ELR (cell line): ENCODE results near the gene XDH.

Source experiments
- DNase-seq: peaks from one replicate; pipeline ENCODE4 v3.0.0-alpha.2; 2015; ENCODE audit warnings: low read depth

Gene XDH

DNA sequence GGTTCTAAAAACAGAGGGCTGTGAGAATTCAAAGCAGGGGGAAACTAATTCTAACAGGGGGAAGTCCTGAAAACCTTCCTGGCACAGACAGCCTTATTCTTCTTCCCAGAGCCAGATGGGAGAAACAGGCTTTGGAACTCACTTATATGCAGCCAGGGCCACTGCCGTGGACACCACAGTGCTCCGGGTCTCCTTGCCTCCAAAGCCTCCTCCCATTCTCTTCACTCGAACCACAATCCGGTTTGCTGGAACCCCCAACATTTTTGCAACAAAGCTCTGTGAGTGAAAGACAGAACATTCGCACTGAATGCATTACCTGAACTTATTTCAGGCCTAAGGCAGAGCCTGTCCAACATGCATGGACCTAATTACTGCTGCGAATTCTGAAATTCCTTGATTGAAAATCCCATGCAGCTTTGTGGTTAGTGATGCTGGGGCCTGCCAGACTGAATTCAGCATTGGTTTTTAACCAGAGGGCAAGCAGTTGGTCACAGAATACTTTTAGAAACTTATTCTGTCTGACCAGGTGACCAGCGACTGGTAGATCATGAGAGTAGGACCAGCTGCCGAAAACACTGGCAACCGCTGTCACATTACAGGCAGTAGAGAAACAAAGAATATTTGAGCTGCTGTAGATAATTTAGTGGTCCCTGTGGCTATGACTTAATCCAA, 48.6 kb downstream of the XDH start:
- DNase-seq, result no peak

DNA sequence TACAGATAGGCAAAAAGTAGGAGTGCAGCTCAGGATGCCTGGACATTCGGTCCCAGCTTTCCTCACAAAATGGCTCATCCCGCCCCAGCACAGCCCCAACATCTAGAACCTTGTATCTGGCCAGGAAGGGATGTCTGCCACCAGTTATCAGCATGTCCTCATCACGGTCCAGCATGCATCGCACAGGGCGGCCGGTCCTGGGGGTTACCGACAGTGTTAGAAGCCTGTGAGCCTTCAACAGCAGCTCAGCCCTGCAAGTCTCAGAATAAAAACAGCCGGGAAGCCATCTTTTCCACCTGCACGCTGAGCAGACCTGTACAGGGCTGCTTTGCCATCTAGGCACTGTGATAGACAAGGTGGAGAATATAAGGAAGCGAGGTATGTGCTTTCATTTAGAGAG, 49.2 kb downstream of the XDH start:
- no peak for DNase-seq

DNA sequence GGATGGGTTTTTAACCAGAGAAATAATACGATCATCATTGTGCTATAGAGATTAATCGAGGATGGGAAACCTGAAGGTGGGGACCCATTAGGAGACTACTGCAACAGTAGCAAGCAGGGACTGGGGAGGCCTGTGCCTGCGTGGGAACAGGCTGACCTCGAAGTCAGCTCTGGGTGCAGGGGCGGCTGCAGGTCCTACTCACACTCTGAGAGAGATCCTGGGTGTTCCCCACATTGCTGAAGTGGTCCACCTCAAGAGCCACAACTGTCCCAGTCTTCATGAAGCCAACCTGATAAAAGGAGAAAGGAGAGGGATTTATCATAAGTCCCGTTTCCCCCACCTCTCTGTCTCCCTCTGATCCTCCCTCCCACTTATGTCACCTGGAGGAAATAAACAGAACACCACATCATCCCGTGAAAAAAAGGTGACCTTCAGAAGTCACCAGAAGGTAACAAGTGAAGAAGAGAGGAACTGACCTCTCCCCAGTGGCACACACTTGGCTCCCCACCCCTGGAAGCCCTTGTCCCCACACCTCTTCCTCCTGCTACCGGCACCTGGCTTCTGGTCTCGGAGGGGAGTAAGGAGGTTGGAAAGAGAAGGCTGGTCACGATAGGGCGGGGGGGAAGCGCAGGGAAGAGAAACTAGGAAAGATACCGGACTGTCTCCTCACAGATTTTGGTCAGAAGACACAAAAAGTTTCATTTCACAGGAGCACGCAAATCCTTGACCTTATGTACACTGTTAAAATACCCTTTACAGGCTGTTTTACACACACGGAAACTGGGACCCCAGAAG, 50.4 kb downstream of the XDH start:
- no peak for DNase-seq

DNA sequence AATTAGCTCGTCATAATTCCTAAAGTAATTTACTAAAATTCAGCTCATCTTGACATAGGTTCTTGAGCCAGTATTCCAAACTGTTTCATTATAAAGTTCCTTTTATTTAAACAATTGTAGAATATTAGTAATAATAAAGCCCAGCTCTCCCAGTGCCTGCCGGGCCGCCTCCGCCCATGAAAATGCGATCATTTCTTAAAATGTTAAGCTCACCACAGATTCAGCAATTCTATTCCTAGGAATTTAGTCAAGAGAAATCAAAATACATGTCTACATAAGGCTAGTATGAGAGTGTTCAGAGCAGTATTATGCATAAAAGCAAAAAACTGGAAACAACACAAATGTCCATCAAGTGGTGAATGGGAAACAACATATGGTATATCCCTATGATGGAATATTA, 52.0 kb downstream of the XDH start:
- no peak for DNase-seq

DNA sequence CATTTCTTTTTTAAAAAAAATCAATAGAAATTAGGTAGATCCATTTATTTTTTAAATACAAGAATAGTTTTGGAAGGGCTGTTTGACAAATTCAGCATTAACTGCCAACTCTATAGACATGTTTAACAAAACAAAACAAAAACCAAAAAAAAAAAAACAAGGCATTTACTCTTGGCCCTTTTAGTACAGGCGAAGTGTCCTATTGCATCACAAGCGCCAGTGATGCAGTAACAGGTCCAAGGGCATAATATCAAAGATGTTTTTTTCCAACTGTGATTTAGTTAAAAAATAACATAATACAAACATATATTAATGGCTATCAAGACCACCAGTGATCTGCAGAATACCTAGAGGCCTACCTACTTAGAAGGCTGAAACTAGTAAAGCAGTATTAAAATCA, 55.3 kb downstream of the XDH start:
- no peak for DNase-seq

DNA sequence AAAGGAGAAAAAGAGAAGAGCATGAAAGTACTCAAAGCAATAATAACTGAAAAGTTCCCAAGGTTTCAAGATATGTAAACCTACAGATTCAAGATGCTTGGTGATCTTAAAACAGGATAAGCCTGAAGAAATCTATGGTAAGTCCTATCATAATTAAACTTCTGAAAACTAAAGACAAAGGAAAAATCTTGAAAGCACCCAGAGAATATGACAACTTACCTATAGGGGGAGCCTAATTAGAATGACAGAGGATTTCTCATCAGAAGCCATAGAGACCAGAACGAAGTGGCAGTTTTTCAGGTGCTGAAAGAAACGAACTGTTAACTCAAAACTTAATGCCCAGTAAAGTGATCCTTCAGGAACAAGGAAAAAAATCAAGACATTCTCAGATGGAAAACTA, 59.7 kb downstream of the XDH start:
- peak; percentile 62 for DNase-seq

DNA sequence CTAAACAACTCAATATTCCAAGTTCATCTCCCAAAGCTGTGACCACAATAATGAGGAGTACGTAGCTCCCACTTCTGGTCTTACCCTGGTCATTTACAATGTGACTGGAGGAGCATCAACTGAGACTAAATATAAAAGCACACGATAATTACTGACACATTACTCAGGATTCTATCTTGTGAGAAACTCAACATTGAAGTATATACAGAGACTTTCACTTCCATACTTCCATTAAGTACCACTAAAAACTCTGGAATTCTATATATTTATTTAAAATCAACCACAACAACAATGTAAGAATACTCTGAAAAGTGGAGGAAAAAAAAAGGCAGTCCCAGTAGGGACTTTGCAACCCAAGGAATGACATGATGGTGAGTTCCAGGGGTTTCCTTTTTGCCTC, 61.4 kb downstream of the XDH start:
- DNase-seq, result no peak

DNA sequence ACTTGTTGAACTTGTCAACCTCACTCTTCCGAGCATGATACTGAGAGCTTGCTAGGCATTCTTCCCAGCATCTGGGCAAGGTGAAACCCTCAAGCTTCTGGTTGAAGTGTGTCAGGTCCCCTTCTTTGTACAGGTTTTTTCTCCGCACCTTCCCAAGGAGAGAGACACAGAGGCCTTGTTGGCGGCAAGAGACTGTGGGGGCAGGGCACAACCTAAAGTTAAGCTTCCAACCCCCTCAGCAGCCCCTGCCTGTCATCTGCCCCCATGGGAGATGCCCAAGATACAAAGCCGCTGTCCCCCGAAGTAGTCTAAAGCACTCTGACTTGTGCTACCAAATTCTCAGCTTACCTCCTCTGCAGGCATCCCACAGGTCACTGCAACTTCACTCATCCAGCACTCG, 64.9 kb downstream of the XDH start:
- no peak for DNase-seq

DNA sequence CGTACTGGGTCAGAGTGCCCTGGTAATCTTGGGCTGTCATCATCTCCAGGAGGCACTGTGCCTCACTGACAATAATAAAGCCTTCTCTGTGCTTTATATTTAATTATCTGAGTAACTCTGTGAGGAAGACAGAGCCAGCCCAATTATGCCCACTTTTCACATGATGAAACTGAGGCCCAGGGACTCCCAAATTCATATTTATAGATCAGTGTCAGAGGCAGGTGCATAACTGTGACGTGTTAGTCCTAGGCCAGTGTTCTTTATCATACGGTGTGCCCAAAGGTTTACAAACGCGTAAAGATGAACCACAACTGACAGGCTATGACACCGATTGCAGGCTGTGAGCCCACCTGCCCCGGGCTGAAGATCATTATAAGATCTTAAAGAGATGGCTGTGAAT, 65.4 kb downstream of the XDH start:
- DNase-seq, result no peak

DNA sequence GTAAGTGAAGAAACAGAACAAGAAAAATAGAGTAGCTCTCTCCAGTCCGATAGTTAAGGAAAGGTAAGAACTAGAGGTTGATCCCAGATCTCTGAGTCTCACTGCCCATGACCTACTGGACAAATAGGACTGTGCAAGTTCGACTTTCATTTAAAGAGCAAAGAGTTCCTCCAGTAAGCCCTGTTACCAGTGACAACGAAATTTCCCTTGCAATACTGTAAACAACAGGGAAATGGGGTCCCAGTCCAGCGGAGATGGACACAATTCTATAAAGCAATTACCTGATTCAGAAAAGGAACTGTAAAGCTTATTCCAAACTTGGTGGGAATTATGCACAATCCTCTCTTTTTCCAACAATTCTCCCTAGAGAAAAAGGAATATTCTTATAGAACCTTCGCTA, 65.9 kb downstream of the XDH start:
- no peak for DNase-seq

DNA sequence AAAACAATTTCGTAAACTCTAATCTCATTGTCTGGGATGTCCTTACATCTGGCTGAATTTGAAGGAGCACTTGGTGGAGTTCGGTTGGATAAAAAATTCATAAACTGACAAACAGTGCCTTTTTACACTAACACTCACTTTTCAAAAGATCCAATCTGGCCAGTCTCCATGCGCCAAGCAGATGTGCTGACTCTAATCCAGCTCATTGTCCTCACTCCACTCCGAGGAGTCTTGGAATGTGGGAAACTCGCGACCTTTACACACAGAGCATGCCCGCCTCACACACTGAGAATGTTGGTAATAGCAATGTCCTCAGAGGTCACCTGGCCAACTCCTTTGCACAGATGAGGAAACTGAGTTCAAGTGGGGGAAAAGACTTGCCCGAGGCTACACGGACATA, 66.8 kb downstream of the XDH start:
- peak; percentile 73 for DNase-seq

DNA sequence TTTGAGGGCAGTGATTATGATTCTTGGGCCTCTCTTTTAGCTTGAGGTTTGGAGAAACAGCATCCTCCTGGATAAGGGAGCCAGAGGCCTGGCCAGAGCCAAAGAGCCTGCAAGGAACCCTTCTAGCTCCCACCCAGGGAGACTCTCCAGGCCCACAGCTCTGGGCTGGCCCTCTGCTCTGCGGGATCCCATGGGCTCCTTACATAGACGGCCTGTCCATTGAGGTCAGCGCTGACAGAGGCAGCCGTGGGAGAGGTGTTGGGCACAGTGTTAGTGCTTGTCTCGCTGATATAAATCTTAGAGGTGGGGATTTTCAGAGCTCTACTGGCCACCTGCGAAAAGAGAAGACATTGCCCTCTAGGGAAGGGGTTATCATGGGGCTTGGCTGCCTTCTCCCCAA, 67.2 kb downstream of the XDH start:
- DNase-seq, result no peak

DNA sequence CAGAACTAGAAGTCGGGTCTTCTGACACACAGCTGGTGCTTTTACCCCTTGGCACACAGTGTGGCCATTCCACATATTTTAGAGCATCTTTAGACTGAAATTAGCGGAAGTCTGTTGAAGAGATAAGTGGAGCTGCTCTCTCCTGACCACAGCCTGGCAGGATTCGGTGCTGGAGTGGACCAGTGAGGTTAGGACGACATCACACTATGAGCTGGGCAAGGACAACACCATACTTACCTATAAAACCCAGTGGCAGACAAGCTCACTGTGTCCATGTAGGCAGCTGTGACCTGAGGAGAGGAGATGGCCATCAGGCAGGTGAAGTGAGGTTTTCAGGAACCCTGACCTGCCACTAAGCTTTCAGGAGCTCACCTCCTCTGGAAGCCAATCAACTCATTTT, 70.1 kb downstream of the XDH start:
- DNase-seq, result no peak

DNA sequence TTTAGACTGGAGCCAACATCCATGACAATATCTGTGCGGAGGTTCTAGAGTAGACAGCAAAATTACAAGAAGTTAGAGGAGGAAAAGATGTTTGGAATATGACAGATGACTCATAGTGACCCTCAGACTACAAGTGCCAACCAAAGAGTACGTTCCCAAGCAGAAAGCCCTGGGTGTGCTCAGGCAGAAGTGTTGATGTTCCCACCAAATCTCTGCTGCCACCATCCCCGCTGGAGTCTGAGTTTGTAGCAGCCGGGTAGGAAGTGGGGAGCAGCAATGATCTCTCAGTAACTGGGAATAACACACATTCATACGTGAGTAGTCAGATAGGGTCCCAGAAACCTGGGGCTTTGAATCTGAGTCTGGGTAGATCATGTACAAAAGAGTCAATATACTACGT, 73.2 kb downstream of the XDH start:
- peak; percentile 16 for DNase-seq

DNA sequence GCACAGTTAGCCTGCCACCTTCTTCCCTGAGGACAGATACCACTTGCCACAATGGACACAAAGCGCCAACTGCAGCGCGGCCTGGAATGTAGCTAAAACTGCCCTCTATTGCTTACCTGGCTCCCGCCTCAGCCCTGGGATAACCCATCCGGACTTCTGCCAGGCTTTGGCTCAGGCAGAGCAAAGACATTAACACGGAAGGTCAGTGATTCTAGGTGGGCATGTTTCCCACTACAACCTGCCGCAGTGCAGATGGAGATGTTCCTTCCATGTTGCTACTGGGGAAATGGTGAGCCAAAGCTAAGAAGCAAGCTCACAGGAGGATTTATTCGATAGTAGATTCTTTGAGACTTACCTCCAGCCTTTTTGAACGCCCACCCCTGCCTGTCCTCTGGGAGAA, 74.8 kb downstream of the XDH start:
- no peak for DNase-seq

DNA sequence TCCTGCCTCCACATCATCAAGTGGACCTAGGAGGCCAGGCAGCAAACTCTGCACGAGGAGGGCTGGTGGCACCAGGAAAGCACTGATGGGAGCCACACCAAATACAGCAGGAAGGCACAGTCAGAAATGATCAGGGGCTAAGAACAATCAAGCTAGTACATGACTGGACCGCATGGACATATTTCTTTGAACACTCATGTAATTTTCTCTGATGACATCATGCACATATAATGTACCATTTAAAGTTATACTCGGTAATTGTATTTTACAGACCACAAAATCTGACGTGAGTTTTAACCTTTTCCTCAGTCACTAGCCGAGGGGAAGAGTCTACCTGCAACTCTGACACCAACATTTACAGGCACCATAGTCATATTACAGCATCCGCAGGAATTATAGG, 76.7 kb downstream of the XDH start:
- DNase-seq, result peak; percentile 96

DNA sequence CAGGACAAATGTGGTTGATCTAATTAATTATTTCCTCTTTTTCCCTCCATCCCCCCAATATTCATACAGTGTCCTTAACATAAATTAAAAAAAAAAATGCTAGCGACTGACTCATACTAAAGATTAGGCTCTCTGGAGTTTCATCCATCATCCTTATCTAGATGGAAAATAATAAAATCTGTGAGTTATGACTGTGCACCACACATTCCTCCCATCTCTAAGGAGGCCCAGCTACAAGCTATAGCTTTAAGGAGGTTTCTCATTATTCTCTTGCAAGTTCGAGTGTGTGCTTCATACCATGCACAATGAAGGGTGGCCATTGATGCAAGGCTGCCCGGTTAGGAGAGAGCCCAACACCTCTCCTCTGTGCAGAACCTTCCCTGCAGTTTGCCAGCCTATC, 77.3 kb downstream of the XDH start:
- peak; percentile 67 for DNase-seq

DNA sequence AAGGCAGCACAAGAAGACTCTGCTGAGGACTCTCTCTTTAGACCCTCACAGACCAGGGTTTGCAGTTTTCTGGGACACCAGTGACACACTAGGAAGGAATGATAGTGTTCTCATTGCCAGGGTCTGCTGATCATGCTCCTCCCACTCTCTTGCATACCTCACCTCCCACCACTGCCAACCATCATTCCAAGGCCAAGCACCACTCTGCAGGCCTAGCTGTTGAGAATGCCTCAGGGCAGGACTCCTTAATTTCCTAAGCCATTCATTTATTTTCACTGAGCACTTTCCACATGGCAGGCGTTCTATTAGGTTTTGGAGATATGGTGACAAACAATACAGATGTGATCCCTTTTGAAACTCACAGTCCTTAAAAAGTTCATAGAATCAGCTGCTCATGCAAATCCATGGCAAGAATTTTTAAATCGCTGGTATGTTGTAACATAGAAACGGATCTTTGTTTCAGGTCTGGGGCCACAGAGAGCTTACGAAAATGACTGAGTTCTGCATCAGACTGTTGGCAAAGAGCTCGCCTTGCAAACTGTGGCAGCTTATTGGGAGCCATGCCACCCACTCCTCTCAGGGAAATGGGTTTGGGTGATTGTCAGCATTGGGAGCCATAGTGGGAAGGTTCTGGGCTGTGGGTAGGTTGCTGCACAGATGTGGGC, 78.5 kb downstream of the XDH start:
- DNase-seq, result peak; percentile 70

DNA sequence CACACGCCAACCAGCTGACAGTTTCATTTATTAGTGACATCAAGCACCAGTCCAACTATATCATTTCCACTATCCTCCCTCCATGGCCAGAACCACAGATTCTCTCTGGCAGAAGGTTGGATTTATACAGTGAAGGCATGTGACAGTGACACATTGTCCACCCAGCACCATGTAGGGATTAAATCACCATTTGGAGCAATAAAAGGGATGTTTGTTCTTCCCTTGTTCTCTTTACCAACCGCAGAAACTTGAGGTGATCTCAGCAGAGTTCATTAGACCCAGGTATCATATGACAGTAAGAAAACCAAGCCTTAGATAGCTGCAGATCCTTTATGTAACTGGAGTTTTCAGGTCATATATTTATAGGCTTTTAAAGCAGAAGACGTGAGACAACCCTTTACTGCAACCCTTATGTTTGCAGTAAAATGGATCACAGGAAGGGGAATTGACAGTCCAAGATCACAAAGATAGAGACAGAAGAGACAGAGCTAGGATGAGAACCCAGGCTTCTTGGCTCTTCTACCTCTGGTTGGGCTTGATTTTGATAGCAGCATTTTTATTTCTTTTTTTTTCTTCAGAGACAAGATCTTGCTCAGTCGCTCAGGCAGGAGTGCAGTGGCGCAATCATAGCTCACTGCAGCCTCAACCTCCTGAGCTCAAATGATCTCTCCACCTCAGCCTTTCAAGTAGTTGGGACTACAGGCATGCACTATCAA, 80.1 kb downstream of the XDH start:
- no peak for DNase-seq

DNA sequence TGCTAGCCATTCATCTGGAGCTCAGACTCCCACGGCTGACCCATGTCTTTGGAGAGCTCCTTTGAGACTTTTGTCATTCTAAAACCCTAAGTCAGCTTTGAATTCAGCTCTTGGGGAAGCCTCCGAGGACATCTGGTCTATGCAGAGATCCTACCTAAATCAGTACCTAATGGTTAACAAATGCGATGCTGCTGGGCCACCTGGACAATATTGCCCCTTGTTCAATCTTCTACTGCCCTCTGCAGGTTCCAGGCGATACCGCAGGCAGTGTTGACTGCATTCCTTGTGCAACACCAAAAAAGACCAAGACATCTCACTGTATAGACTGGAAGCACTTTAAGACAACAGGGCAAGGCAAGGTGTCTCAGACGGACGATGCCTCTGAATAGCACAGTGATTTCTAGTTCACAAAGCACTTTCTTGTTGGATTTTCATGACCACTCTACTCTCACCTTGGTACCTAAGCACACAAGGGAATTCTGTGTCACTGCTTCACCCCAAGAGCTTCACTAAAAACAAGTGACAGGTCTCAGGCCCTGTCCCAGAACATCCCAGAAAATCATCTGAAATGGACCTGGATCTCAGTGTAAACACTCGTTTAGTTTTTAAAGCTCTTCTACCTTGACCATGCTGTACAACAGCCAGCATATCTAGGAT, 80.9 kb downstream of the XDH start:
- peak; percentile 83 for DNase-seq

DNA sequence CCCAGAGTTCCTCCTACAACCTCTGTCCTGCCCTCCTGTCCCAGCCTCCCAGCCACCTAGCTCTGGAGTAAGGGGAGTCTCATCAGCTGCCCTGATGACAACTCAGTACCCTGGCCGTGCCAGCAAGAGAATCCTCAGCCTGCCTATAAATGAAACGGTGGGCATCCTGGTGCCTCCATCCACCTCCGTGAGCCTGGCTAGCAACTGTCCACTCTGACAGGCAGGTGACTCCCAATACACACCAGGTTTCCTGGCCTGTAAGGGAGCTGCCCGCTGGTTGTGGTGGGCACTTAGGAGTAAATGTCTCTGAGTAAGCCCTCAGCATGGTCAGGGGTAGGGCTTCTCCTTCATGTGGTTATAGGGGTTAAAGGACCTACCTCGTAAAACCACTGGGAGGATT, 81.5 kb downstream of the XDH start:
- no peak for DNase-seq

DNA sequence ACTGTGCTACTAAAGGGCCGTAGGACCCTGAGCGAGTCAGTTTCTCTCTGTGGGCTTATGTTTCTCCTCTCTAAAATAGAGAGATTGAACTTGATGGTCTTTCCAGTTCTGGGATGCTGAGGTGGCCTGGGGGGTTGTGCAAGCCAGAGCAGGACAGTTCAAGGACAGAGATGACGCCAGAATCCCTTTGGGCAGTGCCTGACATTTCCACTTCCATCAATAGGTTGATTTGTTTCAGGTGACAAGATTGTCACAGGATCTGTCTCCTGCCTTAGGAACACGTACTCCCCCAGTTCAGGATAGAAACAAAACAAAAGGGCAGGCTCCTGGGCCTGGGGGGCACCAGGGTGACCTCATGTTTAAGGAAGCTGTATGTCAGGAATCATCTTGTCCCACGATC, 82.0 kb downstream of the XDH start:
- no peak for DNase-seq
